Loucy (cell line): Measurements from ENCODE around the gene TBX6.
A peak's percentile ranks its signal among the peaks of the same experiment; 100 is the strongest.

Source experiments
- H2AFZ ChIP-seq: fragments of 200-600 bp; sonication (generic); 2 replicates; pipeline ENCODE4 v1.6.0; 2016; ENCODE audit warnings: antibody characterized with exemption, mild to moderate bottlenecking, low read length, moderate library complexity
- H3F3A ChIP-seq: fragments of 200-600 bp; 2 replicates; pipeline ENCODE4 v1.6.0; 2016; ENCODE audit warnings: antibody characterized with exemption, low read depth, mild to moderate bottlenecking
- H3K27me3 ChIP-seq: fragments of 200-600 bp; sonication (generic); 2 replicates; pipeline ENCODE4 v1.6.1; 2014; ENCODE audit warnings: low read length, mild to moderate bottlenecking; ENCODE audit not compliant: insufficient read depth, poor library complexity, severe bottlenecking
- H3K36me3 ChIP-seq: fragments of 200-600 bp; sonication (generic); 2 replicates; pipeline ENCODE4 v1.6.1; 2016; ENCODE audit warnings: low read length; ENCODE audit not compliant: insufficient read depth
- H3K4me1 ChIP-seq: fragments of 200-600 bp; sonication (generic); 2 replicates; pipeline ENCODE4 v1.5.1; 2014; ENCODE audit warnings: low read length, mild to moderate bottlenecking; ENCODE audit not compliant: insufficient read depth, poor library complexity, severe bottlenecking
- H3K4me2 ChIP-seq: fragments of 200-600 bp; sonication (generic); 2 replicates; pipeline ENCODE4 v1.6.0; 2014; ENCODE audit warnings: antibody characterized with exemption, low read length, low read depth, mild to moderate bottlenecking; ENCODE audit not compliant: poor library complexity, severe bottlenecking
- H3K4me3 ChIP-seq: fragments of 200-600 bp; sonication (generic); 2 replicates; pipeline ENCODE4 v1.5.1; 2014; ENCODE audit warnings: low read length, mild to moderate bottlenecking, mixed read lengths; ENCODE audit not compliant: poor library complexity, severe bottlenecking
- H3K79me2 ChIP-seq: fragments of 200-600 bp; sonication (generic); 2 replicates; pipeline ENCODE4 v1.6.1; 2014; ENCODE audit warnings: low read length; ENCODE audit not compliant: insufficient read depth
- H3K9ac ChIP-seq: fragments of 200-600 bp; sonication (generic); 2 replicates; pipeline ENCODE4 v1.6.0; 2014; ENCODE audit warnings: mild to moderate bottlenecking, low read depth, low read length, moderate library complexity; ENCODE audit not compliant: poor library complexity, severe bottlenecking
- H3K9me2 ChIP-seq: fragments of 200-600 bp; sonication (generic); replicated peaks from 2 replicates; pipeline ENCODE4 v1.6.1; 2016; ENCODE audit warnings: low read depth, low read length, mixed read lengths
- H3K9me3 ChIP-seq: fragments of 200-600 bp; sonication (generic); 2 replicates; pipeline ENCODE4 v1.6.1; 2014; ENCODE audit warnings: mild to moderate bottlenecking, antibody characterized with exemption, low read length, low read depth; ENCODE audit not compliant: insufficient read depth
- H4K20me1 ChIP-seq: fragments of 200-600 bp; sonication (generic); 2 replicates; pipeline ENCODE4 v1.6.0; 2014; ENCODE audit warnings: antibody characterized with exemption, low read length, mild to moderate bottlenecking; ENCODE audit not compliant: insufficient read depth, poor library complexity, severe bottlenecking
- CTCF ChIP-seq: fragments of 200-600 bp; sonication (generic); conservative IDR thresholded peaks from 2 replicates; pipeline ENCODE4 v1.5.1; 2014; ENCODE audit warnings: mild to moderate bottlenecking, antibody characterized with exemption, low read length
- EZH2phosphoT487 ChIP-seq: fragments of 200-600 bp; IDR thresholded peaks from 2 replicates; pipeline ENCODE4 v1.6.1; 2018; ENCODE audit warnings: antibody characterized with exemption, mild to moderate bottlenecking, moderate library complexity, borderline replicate concordance

TBX6 gene

GRCh38 chr16:30063278-30063892 lies 28.3 kb downstream of the TBX6 start:
- Histone ChIP-seq H3K4me3 (peak overlapping the region; percentile 84), H2AFZ (no peak overlapping the region), H3K9me3 (no peaks in the 10 kb centered on the region), H3K9ac (peak overlapping the region; percentile 99), H3K79me2 (peaks cover 50% of the 10 kb centered on the region), H3K36me3 (peaks cover 23% of the 10 kb centered on the region), H4K20me1 (peaks cover 26% of the 10 kb centered on the region), H3K27me3 (peaks cover 6% of the 10 kb centered on the region), H3K4me1 (peaks cover 35% of the 10 kb centered on the region), H3K9me2 (no peaks in the 10 kb centered on the region), H3F3A (no peaks in the 10 kb centered on the region), H3K4me2 (peak overlapping the region; percentile 82)
- TF ChIP-seq CTCF, result no peak
- TF ChIP-seq EZH2phosphoT487, result no peak

- H3K4me3 ChIP-seq, result no peak overlapping the region
These were observed 30.7 kb downstream of the TBX6 start for GRCh38 chr16:30060836-30061554.

GRCh38 chr16:30060346-30060745 lies 31.4 kb downstream of the TBX6 start:
- no peak overlapping the region for H3K4me3 ChIP-seq
- H4K20me1 ChIP-seq, result no peaks in the 10 kb centered on the region
- peaks cover 19% of the 10 kb centered on the region for H3K4me1 ChIP-seq
- no peaks in the 10 kb centered on the region for H3K9me3 ChIP-seq
- H2AFZ ChIP-seq, result no peak overlapping the region
- no peaks in the 10 kb centered on the region for H3K9me2 ChIP-seq
- H3F3A ChIP-seq, result no peaks in the 10 kb centered on the region
- no peak overlapping the region for H3K4me2 ChIP-seq
- peaks cover 6% of the 10 kb centered on the region for H3K27me3 ChIP-seq
- H3K9ac ChIP-seq, result no peak overlapping the region
- TF ChIP-seq CTCF, result no peak
- TF ChIP-seq EZH2phosphoT487, result no peak
- peaks cover 20% of the 10 kb centered on the region for H3K79me2 ChIP-seq
- H3K36me3 ChIP-seq, result no peaks in the 10 kb centered on the region

More at GRCh38 chr16:30060836-30061554, 30.7 kb downstream of the TBX6 start:
- H3K27me3 ChIP-seq, result peaks cover 6% of the 10 kb centered on the region
- H3K79me2 ChIP-seq, result peaks cover 26% of the 10 kb centered on the region
- H3K9me3 ChIP-seq, result no peaks in the 10 kb centered on the region
- peaks cover 3% of the 10 kb centered on the region; the same call in 1 of the 2 replicates for H3K36me3 ChIP-seq
- TF ChIP-seq CTCF (no peak), EZH2phosphoT487 (no peak)
- H3K9ac ChIP-seq, result no peak overlapping the region
- H3F3A ChIP-seq, result no peaks in the 10 kb centered on the region
- H3K4me2 ChIP-seq, result no peak overlapping the region
- peaks cover 3% of the 10 kb centered on the region for H4K20me1 ChIP-seq
- H3K4me1 ChIP-seq, result peaks cover 18% of the 10 kb centered on the region
- H3K9me2 ChIP-seq, result no peaks in the 10 kb centered on the region
- H2AFZ ChIP-seq, result no peak overlapping the region
